Putamen (tissue), 1 donor: Measurements from ENCODE around the gene MCIDAS.

Experiments
- DNase-seq: peaks from one replicate; pipeline ENCODE4 v3.0.0-alpha.2; 2016; ENCODE audit warnings: low spot score

Gene MCIDAS

GRCh38 chr5:55226934-55227663 is at the start of gene MCIDAS:
Gene MCIDAS, minus strand, starts transcription at chr5:55227315. Its CDS starts 177 bp downstream, at chr5:55227138.
- DNase-seq, result no peak

DNA sequence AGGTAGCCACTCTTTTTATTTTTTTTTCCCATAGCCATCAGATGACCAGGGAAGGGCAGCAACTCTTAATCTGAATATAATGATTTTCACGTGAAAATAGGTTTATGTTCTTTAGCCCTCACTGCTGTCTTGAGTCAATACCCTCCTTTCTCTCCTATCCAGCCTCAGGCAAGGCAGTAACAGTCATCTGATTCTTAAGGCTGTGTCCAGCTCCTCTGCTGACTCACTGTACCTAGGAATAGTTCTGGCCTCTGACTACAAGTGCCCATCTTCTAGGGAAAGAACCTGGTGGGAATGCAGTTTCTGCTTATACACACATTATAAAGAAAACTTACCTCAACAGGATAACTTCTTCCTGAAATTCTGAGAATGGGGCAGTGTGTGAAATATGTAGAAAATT is 49.7 kb upstream of the MCIDAS start:
- DNase-seq, result no peak

- no peak for DNase-seq
Measured at GRCh38 chr5:55258339-55258738, 31.2 kb upstream of the MCIDAS start.

DNA sequence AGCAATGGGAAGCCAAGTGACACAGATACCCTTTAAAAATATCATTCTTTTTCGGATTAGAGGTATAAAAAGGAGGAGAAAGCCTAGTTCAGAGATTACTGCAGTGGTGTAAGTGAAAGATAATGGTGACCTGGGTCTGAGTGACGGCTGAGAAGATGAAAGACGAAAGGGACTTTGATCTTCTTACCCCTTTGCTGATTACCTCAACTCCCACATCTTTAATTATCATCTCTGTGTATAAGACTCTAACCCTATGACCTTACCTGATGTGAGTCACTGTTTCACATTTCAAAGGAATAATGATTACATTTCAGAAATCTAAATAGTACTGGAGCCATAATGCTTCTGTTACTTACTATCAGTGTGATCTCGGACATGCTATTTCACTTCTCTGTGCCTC is 27.7 kb upstream of the MCIDAS start:
- DNase-seq, result no peak

DNA sequence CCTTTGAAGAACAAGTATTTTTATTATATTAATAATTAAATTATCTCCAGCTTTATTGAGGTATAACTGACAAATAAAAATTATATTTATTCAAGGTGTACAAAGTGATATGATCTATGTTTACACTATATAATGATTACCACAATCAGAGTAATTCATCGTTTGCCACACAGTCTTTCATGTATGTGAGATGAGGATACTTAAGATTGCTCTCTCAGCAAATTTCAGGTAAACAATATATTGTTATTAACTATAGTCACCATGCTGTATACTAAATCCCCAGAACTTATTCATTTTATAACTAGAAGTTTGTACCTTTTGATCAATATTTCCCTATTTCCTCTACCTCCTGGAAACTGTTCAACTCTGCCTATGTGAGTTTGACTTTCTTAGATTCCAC is 22.9 kb upstream of the MCIDAS start:
- DNase-seq, result no peak

GRCh38 chr5:55241746-55242145 is 14.6 kb upstream of the MCIDAS start:
- DNase-seq, result no peak

DNA sequence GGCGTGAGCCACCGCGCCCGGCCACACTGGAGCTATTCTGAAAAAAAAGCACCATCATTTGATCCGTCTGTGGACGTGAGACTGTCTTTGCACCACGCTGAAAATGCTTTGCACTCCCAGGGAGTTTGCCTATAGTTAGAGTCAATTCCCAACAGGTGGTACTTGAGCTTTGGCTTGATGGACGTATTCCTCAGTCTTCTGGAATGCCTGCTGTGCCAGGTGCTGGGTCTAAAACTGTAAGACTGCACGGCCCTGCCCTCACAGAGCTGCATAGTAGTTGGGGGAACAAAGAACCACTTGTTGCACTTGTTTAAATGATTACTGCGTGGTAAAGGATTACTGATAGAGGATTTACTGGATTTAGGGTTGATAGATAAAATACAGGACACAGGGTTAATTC is 9.7 kb upstream of the MCIDAS start:
- DNase-seq, result no peak

GRCh38 chr5:55234121-55234700 is 7.1 kb upstream of the MCIDAS start:
- DNase-seq, result no peak

GRCh38 chr5:55232985-55233928 is 6.1 kb upstream of the MCIDAS start, which contains the start of gene CCNO:
Gene CCNO, minus strand, starts transcription at chr5:55233608. Its CDS starts 85 bp downstream, at chr5:55233523.
- peak; percentile 56 for DNase-seq

DNA sequence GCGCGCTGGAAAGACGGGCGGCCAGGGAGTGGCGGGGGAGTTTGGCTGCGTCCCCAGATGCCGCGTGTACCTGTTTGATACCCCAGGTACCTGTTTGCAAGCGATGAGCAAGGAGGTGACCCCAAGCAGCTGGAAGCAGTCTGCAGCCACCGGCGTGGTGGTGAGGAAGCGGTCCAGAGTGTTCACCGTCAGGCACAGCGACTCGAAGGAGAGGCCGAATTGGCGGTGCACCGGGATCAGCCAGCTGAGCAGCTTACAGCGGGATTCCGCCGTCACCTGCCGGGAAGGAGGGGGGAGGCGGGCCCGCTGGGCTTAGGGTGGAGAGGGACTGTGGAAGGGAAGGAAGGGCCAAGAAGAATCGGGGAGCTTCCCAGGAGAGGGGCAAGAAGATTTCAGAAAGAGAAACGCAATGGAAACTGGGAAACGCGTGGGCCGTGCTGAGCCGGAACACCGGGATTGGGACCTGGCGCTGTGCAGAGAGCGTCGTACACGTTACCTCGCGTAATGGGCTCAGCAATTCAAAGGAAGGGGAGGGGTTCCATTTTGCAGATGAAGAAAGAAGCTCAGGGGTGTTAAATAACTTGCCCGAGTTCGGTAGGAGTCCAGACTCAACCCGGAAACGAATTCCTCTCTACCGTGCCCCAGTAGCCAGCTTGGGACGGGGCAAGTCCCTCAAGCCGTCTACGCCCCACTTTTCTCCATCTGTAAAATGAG is 5.3 kb upstream of the MCIDAS start:
- no peak for DNase-seq

DNA sequence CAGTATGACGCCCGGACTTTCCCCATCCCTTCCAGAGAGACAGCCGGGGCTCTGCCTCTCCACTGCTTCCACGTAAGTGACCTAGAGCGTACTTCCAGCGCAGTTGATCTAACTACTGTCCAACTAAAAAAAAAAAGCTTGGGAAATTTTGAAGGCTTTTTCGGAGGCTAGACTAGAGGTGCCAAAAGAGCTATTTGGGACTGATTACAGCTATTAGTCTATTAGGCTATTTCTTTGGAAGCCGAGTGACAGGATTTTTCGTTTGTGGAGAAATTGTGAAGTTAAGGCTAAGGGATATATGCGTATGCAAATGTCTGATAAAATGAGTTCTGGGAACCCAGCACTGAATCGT is 4.8 kb upstream of the MCIDAS start:
- DNase-seq, result no peak

GRCh38 chr5:55231029-55231918 is 4.2 kb upstream of the MCIDAS start:
- no peak for DNase-seq

DNA sequence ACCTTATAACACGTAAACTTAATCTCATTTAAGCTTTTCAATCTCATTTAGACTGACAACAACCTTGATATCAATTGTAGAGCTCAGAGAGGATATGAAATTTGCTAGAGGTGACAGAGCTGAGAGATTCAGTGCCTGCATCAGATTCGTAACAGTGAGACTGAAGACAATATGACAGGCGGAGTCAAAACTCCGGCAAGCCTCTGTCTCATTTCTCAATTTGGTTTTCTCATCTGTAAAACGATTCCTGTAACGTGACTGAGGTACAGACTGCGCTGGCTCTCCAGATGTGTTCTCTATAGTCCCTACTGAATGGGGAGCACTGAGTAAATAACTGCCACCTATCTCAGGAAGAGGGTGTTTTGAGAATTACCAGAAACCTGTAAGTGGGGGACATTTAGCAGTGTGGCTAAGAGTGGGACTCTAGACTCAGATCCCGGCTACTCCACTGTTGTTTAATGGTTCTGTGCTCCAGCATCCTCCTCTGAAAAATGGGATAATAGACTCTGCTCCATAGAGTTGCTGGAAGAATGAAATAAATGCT is 3.0 kb upstream of the MCIDAS start:
- DNase-seq, result no peak

GRCh38 chr5:55227664-55228430 is 732 bp upstream of the MCIDAS start:
- no peak for DNase-seq

GRCh38 chr5:55226027-55226933 is 835 bp downstream of the MCIDAS start:
- DNase-seq, result no peak

- DNase-seq, result no peak
Measured at GRCh38 chr5:55225346-55225745, 1.8 kb downstream of the MCIDAS start.

GRCh38 chr5:55223812-55224240 is 3.3 kb downstream of the MCIDAS start:
- no peak for DNase-seq

DNA sequence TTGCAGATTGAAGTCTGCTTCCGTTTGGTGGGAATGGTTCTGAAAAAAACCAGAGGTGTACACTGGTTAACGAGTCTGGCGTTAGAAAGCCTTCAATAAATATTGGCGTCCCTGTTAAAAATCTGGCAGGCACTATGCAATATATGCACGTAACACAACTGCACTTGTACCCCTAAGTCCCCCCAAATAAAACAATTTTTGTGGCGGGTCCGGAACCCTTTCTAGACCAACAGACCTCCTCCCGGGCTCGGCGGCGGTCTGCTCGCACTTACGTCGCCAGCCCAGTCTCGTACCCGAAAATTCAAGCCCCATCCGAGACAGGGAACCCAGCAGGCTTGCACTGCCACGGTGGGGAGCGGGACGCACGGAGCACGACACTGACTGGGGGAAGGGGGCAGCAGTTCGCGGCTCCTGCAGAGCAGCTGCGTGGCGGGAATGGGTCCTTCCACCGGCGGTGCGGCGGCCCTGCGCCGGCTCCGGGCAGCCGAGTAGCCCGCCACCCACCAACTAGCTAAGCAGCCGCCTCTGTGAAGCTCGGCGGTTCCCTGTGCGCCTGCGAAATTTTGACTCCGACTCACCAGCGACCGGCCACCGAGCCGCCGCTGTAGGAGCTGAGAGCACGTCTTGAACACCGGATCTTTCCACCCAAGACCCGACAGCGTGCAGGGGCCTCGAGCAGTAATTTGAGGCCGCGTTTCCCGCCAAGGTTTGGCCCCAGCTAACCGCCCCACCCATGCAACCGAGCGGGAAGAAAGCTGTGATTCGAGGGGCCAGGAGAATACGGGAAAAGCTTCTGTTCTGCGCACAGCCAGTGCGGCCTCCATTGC is 3.9 kb downstream of the MCIDAS start:
- no peak for DNase-seq
